Activated CD4-positive, alpha-beta T cell treated with anti-CD3 and anti-CD28 coated beads, Interleukin-2, amount 50 U/mL, for 24 hours (primary cell): Measurements from ENCODE around the gene ADAT1.

Experiments used
- DNase-seq, 2 donors: peaks; one replicate each; pipeline ENCODE4 v3.0.0-alpha.2; 2020; ENCODE audit warnings: low read depth in 1 of 2, low spot score in 1 of 2

The ADAT1 gene

DNA sequence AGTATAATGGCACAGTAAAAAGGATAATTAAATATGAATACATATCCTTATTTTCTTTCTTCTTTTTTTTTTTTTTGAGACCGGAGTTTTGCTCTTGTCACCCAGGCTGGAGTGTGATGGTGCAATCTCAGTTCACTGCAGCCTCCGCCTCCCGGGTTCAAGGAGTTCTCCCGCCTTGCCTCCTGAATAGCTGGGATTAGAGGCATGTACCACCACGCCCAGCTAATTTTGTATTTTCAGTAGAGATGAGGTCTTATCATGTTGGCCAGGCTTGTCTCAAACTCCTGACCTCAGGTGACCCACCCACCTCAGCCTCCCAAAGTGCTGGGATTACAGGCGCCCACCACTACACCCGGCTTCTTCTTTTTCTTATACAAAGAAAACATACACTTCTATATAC lies 44.9 kb downstream of the ADAT1 start:
- DNase-seq, result no peak

DNA sequence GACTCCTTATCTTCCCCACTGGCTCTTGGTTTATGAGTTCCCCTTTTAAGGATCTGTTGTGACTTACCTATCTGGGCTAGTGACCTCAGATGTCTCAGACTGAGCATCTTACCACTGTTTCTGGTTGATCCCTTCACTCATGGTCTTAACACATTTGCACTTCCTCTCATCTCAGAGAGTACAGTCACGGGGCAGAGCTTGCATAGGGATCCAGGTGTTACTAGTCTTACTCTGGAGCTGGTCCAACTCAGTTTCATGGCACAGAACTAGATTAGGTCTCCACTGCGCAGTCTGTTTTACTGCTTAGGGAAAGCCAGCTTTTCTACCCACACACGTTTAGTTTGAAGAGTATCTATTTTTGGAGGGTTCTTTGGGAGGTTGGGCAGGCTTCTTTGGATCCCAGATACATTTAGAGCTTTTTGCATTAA lies 46.7 kb downstream of the ADAT1 start:
- DNase-seq, result no peak

DNA sequence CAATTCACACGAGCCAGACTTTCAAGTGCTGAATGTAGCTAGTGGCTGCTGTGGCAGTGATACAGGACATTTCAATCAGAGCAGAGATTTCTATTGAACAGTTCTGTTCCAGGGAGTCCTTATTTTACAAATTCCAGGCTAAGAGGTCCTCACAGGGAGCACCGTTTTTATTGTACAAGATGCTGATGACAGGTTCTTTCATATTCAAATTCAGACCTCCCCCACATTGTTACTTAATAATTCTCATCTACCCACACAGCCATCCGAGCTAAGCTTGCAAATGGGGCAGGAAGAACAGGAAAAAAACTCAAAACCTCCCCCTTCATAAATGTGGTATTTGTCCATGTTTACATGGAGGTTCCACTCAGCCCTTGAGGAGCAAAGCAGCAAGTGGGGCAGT lies 47.1 kb downstream of the ADAT1 start:
- no peak for DNase-seq

DNA sequence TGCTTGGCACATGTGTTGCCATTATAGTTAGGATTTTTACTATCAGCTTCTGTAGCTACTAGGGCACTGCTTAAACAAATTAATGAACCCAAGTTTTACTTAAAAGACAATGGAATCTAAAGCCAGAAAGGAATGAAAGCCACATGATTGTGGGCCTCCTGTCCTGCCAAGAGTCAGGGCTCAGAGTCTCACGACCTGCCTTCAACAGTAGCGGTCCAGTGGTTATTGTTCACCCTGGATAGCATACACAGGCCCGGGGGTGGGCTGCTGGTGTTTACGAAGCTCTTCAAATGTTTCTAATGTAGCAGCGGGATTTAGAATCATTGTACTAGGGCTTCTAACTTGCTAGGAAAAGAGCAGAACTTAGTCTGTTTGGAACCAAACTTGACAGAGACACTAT lies 49.1 kb downstream of the ADAT1 start:
- no peak for DNase-seq

DNA sequence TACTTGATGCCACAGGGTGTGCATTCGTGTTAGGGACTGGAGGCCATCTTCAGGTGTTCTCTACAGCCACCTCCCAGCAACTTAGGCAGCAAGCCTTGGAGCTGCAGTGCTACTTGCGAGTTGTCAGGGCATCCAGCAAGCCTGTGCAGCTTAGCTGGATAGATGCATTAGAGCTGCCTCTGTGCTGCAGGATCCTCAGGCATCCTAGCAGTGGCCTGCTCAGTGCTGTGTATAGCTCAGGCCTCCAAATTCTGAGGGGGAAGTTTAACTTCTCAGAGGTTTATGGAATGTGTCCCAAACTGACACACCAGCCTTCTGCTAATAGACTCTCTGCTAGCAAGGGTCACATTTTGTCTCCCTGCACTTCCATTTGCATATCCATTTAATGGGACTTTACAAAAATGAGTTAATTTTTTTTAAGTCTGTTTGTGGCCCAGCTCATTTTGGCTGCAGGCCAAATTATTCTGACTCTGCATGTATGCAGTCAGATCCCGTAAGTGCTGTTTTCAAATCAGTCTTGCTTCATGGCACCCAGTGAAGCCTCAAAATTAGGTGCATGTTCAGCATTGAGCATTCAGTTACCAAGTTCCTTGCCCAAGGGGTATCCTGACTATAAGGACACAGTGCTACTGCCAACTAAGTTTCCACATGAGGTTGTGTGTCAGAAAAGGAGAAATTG lies 50.1 kb downstream of the ADAT1 start:
- no peak for DNase-seq

DNA sequence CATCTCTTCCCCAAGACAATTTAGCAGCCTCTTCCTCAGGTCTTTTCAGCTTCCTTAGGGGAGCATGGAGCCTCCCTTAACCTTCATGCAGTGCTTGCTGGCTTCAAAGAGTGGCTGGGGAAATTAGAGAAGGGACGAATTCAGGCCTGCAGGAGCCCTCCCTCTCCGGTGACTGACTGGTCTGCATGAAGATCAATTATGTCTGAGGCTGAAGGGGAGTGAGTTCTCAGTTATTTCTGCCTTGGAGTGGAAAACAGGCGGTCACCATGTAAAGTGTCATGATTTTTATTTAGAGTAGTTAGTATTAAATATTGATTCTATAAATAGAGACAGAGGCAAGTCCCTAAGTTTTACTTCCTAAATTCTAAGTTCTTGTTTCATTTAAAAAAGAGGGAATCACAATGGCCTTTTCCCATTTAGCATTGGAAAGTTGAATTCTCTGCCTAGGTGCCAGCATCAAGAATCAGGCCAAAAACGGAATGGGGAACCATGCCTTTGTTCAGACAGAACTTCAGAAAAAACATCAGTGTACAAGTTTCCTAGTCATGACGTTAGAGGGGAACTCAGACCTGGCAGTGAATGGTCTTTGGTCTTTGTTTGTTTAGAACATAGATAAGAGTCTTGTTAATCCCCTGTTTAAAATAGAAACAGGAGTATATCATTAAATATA lies 52.5 kb downstream of the ADAT1 start:
- DNase-seq, result no peak

DNA sequence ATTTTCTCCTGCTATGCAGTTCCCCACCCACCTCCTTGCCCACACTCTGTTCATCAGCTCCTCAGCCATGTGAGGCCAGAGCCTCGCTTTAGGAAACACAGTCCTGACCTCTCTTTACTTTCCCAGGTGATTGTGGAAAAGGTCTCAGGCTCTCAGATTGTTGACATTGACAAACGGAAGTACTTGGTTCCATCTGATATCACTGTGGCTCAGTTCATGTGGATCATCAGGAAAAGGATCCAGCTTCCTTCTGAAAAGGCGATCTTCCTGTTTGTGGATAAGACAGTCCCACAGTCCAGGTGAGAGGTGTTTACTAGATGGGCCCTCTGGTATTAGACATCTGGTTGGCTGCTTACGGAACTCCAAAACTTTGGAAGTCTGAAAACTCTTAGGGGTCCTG lies 55.2 kb downstream of the ADAT1 start:
- DNase-seq, result no peak

DNA sequence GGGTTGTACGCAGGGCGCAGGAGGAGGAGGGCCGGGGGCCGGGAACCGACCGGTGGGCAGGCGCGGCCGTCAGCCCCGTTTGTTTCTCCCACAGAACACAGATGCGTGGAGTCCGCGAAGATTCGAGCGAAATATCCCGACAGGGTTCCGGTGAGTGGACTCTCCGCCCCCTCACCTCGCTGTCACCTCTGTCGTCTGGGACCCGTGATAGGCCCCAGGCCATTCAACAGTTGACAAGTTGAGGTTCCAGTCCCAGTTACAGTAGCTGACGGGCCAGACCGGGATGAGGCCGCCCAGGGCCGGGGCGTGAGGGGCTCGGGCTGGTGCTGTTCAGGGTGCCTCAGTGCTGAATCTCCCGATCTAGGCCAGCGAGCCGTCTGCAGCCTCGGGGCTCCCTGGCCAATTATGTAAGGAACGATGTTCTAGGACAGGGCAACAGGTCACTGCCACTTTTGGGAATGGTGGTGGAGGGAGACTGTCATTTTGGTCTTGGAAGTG lies 56.3 kb downstream of the ADAT1 start:
- DNase-seq, result no peak

DNA sequence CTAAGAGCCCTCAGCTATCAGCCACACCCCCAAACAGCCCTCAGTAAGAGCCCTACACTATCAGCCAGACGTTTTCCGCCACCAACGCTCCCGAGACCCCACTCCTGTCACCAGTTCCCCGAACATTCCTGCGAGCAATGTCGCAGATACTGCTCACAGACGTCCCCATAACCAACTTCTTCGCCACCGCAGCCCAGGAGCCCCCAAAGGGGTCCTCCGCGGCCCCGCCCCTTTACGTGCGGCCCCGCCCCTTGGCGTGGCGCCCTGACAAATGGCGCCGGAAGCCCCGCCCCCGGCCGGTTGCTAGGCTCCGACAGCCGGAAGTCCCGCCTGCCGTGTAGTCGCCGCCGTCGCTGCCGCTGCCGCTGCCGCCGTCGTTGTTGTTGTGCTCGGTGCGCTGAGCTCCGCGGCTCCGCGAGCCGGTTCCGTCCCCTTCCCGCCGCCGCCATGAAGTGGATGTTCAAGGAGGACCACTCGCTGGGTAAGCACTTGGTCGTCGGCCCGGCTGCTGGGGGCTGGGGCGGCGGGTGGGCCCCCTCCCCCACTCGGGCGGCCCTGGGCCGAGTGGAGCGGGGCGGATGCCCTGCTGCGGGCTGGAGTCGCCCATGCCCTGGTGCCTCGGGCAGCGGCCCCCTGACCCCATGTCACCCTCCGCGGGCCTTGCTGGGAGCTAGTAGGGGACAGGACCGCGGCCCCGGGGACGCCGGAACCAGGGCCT lies 56.9 kb downstream of the ADAT1 start, which contains the start of gene GABARAPL2:
TSS of gene GABARAPL2 (plus strand) at position 340 of the 718 bp plus-strand sequence. CDS start at position 448, 108 bp downstream.
- peak; percentile 81 to 86 for DNase-seq

DNA sequence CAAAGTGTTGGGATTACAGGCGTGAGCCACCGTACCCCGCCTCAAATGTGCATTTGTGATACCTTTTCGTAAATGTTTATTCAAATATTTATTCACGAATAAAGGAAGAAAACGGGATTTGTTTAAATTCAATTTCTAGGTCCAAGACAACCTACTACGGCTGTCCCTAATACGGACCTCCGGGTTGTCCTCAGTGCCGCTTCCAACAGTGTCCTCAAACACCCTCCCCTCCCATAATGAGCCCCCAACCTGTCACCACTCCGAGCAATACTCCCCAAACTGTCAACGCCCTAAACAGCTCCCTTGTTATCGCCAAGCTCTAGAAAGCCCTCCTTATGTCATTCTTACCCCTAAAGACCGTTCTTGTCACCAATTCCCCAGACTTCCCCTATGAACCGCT lies 57.4 kb downstream of the ADAT1 start:
- DNase-seq, result no peak

DNA sequence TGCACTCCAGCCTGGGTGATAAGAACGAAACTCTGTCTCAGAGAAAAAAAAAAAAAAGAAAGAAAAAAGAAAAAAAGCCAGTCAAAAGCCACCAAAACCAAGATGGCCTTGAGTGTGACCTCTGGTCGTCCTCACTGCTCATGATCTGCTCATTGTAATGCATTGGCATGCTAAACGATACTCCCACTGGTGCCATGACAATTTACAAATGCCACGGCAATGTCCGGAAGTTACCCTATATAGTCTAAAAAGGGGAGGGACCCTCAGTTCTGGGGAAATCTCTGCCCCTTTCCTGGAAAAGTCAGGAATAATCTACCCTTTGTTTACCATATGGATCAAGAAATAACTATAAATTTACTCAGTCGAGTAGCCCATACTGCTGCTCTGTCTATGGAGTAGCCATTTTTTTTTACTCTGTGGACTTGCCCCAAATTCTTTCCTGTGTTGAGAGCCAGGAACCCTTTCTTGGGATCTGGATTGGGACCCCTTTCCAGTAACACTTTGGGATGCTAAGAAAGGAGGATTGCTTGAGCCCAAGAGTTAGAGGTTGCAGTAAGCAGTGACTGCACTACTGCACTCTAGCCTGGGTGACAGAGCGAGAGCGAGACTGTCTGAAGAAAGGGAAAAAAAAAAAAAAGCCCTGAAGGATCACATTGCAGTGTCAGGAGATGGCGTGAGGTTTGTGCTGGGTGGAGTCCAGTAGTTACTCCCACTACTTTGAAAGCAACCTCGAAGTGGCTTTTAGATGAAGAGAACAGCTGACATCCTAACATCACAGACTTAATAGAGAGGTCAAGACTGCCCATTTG lies 63.3 kb downstream of the ADAT1 start:
- no peak for DNase-seq

DNA sequence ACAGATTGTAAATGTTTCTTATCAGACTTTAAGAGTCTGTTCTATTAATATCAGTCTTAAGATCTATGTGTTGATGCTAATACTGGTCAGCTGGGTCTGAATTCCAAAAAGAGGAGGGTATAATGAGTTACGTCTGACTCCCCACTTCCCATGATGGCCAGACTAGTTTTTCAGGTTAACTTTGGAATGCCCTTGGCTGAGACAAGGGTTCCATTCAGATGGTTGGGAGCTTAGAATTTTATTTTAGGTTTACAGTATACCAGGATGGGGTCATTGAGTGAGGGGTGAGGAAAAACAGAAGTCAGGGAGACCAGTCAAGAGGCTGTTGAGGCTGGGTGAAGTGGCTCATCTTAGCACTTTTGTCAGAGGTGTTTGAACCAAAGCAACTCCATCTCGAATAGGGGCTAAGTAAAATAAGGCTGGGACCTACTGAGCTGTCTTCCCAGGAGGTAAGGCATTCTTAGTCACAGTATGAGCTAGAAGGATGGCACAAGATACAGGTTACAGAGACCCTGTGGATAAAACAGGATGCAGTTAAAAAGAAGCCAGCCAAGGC lies 64.2 kb downstream of the ADAT1 start:
- DNase-seq, result no peak

DNA sequence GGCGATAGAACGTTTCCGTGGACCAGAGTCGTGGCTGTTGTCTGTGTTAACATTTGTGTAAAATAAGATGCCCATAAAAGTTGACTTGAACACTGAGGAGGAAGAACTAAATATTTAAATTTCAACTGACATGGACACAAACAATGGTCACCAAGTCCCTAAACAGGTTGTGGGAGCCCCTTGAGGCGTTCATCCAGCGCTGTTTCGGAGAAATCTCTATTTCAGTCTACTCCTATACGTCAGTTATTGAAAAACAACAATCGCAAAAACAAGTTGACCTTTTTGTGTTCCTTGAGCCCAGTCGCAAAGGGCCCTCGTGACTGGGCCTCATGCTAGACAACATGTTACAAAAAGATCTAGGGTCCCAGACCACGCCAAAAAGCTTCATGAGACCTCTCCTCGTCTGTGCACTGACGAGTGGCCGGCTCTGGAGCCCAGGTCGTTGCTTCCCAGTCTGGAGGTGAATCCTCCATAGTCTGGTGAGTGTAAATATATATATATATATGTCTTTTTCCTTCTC lies 66.6 kb downstream of the ADAT1 start:
- no peak for DNase-seq

DNA sequence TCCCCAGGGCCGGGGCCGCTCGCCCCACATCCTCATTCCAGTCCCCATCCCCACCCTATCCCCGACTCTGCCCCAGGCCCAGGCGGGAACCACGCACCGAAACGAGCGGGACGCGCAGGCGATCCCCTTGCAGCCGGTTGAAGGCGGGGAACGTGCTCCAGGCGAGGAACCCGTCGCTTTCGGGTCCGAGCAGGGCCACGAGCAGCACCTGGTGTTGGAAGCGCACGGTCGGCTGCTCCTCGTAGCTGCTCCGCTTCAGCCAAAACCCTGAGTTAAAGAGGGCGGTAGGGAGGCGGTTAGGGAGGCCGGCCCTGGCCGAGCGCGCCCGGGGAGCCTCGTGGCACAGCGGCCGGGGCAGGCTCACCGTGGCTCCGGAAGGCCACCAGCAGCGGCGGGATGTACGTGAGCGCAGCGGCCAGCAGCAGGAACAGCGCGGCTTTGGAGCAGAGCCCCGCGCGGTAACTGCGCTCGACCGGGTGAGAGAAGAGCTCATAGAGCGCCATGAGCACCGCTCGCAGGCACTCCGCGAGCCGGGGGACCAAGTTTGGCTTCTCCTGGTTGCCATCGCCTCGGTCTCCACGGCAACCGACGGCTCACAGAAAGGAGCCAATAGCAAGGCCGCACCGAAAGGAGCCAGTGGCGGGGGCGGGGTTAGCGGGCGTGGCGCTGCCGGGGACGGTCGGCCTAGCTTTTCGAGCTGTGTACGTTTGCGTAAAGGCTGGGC lies 67.2 kb downstream of the ADAT1 start, which contains the start of gene TMEM231:
TSS of gene TMEM231 (minus strand) at position 546 of the 724 bp plus-strand sequence. CDS start at position 503, 43 bp downstream.
- peak; percentile 91 to 93 for DNase-seq

DNA sequence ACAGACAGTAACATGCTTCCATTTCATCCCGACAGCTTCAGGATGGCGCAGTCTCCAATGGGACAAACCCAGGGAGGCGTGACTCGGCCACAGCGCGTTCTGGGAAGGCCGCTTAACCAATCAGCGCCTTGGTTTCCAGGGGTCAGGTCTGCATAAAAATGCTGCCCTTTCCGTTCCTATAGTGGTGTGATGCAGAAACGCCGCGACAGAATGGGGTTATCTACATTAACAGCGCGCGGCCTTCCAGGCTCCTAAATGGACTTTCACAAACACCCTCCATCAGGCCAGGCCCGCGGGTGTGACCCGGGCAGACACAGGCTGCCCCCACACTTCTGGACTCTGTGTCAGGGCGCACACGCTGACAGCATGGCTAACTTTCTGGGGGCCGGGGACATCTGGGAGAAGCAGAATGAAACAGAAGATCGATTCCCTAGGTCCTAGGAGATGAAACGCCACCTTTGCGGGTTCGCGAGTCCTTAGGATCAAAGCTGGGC lies 67.8 kb downstream of the ADAT1 start:
- DNase-seq, result no peak

DNA sequence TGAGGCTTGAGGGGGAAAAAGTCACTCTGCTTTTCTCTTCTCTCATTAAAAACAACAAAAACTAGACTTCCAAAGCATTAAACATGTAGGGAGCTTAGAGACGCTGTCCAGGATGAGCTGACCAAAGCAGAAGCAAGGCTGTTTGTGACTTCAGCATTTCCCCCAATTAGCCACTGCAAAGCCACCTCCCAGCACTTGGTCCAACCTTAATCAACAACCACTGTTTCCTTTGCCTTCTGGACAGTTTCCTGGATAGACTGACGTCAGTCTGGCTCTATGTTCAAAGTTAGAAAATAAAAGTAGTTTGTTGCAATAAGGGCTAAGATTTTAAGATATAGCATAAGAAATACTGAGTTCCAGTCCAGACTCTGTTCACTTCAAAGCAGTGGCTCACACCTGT lies 70.1 kb downstream of the ADAT1 start:
- DNase-seq, result no peak

DNA sequence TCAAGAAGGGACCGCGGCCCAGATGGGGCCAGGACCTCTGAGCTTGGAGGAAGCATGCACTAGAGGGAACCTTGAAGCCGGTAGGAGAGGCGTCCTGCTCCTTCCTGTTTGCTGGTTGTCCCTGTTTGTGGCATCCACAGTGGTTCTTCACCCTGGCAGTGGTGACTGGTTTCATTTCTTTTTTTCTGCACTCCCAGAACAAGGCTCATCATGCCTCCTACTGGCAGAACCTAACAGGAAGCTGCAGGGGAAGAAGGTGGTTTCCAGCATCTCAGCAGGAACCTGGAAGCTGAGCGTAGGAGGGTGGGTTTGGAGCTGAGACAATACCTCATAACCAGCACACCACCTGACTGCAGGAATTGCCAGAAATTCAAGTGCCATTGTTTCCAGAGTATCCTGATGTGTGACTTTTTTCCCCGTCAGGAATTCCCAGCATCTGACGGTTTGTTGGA lies 72.8 kb downstream of the ADAT1 start:
- DNase-seq, result no peak
